Fibroblast of lung (primary cell): ENCODE measurements around the gene GSG1L. TPM values are rescaled to one million over a fixed set of nuclear protein-coding genes. Genes with fewer than 3 reads are reported as not detected.

Source experiments
- DNase-seq, 2 donors: peaks; one replicate each; pipeline versions ENCODE4 v3.0.0 to v3.0.0-alpha.2; 2010; ENCODE audit warnings: low read depth in 2 of 2
- H2AFZ ChIP-seq: 2 replicates; pipeline ENCODE4 v1.5.1; 2012; ENCODE audit warnings: low read length, control low read depth, inconsistent platforms
- H3K27ac ChIP-seq: 2 replicates; pipeline ENCODE4 v1.5.1; 2011; ENCODE audit warnings: low read length, control low read depth; ENCODE audit not compliant: insufficient read depth
- H3K27me3 ChIP-seq: 2 replicates; pipeline ENCODE4 v1.5.1; 2011; ENCODE audit warnings: mild to moderate bottlenecking, low read length; ENCODE audit not compliant: control insufficient read depth, insufficient read depth
- H3K36me3 ChIP-seq: 2 replicates; pipeline ENCODE4 v1.5.1; 2011; ENCODE audit warnings: low read length; ENCODE audit not compliant: control insufficient read depth, insufficient read depth
- H3K4me1 ChIP-seq: 2 replicates; pipeline ENCODE4 v1.5.1; 2011; ENCODE audit warnings: low read length; ENCODE audit not compliant: control insufficient read depth, insufficient read depth; ENCODE audit errors: extremely low read depth
- H3K4me2 ChIP-seq: 2 replicates; pipeline ENCODE4 v1.5.1; 2011; ENCODE audit warnings: low read length, control low read depth; ENCODE audit not compliant: insufficient read depth; ENCODE audit errors: extremely low read depth
- H3K4me3 ChIP-seq, 4 experiments: fragments of 200-600 bp in 1 of 4; sonication (generic) in 1 of 4; replicated peaks in 1 of 4; 2 replicates each; pipeline ENCODE4 v1.5.1; 2011 to 2016; ENCODE audit warnings: low read length in 4 of 4, low read depth in 3 of 4, mild to moderate bottlenecking in 3 of 4, control low read depth in 2 of 4, inconsistent platforms in 1 of 4, mixed read lengths in 1 of 4; ENCODE audit not compliant: insufficient read depth in 1 of 4; ENCODE audit errors: control extremely low read depth in 1 of 4
- H3K79me2 ChIP-seq: 2 replicates; pipeline ENCODE4 v1.5.1; 2012; ENCODE audit warnings: mild to moderate bottlenecking, low read length, inconsistent platforms; ENCODE audit not compliant: control insufficient read depth, insufficient read depth
- H3K9ac ChIP-seq: 2 replicates; pipeline ENCODE4 v1.5.1; 2011; ENCODE audit warnings: mild to moderate bottlenecking, low read length, control low read depth; ENCODE audit not compliant: insufficient read depth
- H3K9me3 ChIP-seq: 2 replicates; pipeline ENCODE4 v1.5.1; 2012; ENCODE audit warnings: low read depth, low read length; ENCODE audit not compliant: control insufficient read depth, insufficient read depth
- H4K20me1 ChIP-seq: 2 replicates; pipeline ENCODE4 v1.5.1; 2011; ENCODE audit warnings: low read length; ENCODE audit not compliant: control insufficient read depth, insufficient read depth; ENCODE audit errors: extremely low read depth
- EZH2 ChIP-seq: IDR thresholded peaks from 2 replicates; pipeline ENCODE4 v1.5.1; 2012; ENCODE audit warnings: low read length, control low read depth, mild to moderate bottlenecking; ENCODE audit errors: missing control alignments
- polyA plus RNA-seq, 2 donors: library from polyadenylated mRNA; depleted of rRNA in 1 of 2; stranded (reverse) in 1 of 2; unstranded in 1 of 2; fragments of >200 nt; gene quantifications; 2 replicates each; pipeline ENCODE4 v1.2.1, GENCODE V29; 2011 to 2012; ENCODE audit warnings: missing spikeins in 1 of 2
- total RNA-seq: library from RNA; depleted of rRNA; stranded (reverse); fragments of >200 nt; gene quantifications from 2 replicates; pipeline ENCODE4 v1.2.1, GENCODE V29; 2014
- TF ChIP-seq, protein P1 (sequence below), 2 donors: IDR thresholded peaks in 1 of 2; conservative IDR thresholded peaks in 1 of 2; 1 replicate in 1 of 2; 2 replicates in 1 of 2; pipeline ENCODE4 v1.5.1; 2011 to 2012; ENCODE audit warnings: low read length in 2 of 2, control low read depth in 1 of 2, inconsistent platforms in 1 of 2, low read depth in 1 of 2, mild to moderate bottlenecking in 1 of 2

The GSG1L gene
- total and polyA plus RNA-seq, 2 donors (not counting 1 experiment from before 2014, with no cell fraction given) = not detected

DNA sequence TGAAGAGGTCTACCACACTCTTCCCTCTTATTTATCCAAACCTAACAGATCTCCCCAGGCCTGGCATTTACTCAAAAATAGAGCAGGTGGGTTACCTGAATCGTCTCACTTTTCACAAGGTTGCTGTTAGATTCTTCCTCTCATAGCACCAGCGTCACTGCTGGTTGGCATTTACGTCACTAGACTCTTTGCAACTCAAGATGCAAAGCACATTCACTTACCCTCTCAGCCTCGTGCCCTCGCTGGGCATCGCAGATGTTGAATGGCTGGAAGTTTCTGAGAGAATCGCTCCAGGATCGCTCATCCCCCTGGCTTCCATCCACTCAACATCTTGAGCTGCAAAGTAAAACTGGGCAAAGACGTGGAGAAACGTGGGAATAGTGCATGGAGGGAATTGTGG is 21.9 kb downstream of the GSG1L start:
- Histone ChIP-seq H4K20me1 (no peaks in the 10 kb centered on the region), H3K9me3 (no peaks in the 10 kb centered on the region), H3K36me3 (no peaks in the 10 kb centered on the region), H3K27ac (no peak overlapping the region), H3K27me3 (no peaks in the 10 kb centered on the region), H3K4me3 (no peak overlapping the region), H3K9ac (no peak overlapping the region), H3K4me1 (no peaks in the 10 kb centered on the region), H2AFZ (no peak overlapping the region), H3K79me2 (no peaks in the 10 kb centered on the region), H3K4me2 (no peak overlapping the region)
- TF ChIP-seq EZH2 = no peak
- DNase-seq = peak in 1 of 2 donors; percentile 24

DNA sequence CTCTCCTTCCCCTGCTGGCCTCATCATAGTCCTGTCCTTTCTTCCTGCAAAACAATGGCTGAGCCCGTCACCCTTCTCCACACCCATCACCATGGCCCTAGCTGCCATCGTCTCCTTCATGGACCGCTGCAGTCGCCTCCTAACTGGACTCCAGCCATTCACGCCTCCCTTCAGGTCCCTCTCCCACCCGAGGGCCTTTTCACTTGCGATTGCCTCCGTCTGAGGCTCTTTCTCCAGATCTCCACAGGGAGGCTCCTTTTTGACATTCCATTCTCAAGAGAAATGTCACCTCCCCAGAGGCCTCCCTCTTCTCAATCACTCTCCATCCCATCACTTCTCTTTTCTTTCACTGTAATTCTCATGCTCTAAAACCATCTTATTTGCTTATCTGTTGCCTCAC is 23.5 kb downstream of the GSG1L start:
- Histone ChIP-seq H3K9ac (no peak overlapping the region), H4K20me1 (no peaks in the 10 kb centered on the region), H3K27me3 (no peaks in the 10 kb centered on the region), H3K79me2 (no peaks in the 10 kb centered on the region), H2AFZ (no peak overlapping the region), H3K4me3 (no peak overlapping the region), H3K4me1 (no peaks in the 10 kb centered on the region), H3K27ac (no peak overlapping the region), H3K36me3 (no peaks in the 10 kb centered on the region), H3K4me2 (no peak overlapping the region), H3K9me3 (no peaks in the 10 kb centered on the region)
- no peak for DNase-seq
- no peak for TF ChIP-seq EZH2
- TF ChIP-seq, protein P1, sequence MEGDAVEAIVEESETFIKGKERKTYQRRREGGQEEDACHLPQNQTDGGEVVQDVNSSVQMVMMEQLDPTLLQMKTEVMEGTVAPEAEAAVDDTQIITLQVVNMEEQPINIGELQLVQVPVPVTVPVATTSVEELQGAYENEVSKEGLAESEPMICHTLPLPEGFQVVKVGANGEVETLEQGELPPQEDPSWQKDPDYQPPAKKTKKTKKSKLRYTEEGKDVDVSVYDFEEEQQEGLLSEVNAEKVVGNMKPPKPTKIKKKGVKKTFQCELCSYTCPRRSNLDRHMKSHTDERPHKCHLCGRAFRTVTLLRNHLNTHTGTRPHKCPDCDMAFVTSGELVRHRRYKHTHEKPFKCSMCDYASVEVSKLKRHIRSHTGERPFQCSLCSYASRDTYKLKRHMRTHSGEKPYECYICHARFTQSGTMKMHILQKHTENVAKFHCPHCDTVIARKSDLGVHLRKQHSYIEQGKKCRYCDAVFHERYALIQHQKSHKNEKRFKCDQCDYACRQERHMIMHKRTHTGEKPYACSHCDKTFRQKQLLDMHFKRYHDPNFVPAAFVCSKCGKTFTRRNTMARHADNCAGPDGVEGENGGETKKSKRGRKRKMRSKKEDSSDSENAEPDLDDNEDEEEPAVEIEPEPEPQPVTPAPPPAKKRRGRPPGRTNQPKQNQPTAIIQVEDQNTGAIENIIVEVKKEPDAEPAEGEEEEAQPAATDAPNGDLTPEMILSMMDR (conservative IDR thresholded peaks at IDR 0.05 in 1 of 2, IDR thresholded peaks at IDR 0.05 in 1 of 2; ENCODE audit: low read depth in 1 of 2, low read length in 2 of 2) = no peak

DNA sequence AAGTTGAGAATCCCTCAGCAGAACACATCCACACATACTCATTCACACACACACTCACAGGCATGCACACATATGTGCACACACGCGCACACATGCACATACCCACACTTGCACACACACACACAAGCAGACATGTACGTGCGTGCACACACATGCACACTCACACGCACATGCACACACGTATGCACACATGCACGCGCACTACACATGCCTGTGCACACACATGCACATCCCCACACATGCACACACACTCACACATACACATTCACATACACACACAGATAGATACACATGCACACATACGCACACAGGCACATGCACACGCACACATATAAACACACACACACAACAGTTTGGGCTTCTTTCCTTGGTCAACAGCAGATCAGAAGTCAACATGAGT is 24.0 kb downstream of the GSG1L start:
- H3K36me3 ChIP-seq = no peaks in the 10 kb centered on the region
- H3K4me3 ChIP-seq = no peak overlapping the region
- H3K9me3 ChIP-seq = no peaks in the 10 kb centered on the region
- no peak overlapping the region for H3K4me2 ChIP-seq
- H2AFZ ChIP-seq = no peak overlapping the region
- no peak overlapping the region for H3K9ac ChIP-seq
- H4K20me1 ChIP-seq = no peaks in the 10 kb centered on the region
- no peaks in the 10 kb centered on the region for H3K4me1 ChIP-seq
- TF ChIP-seq EZH2 = no peak
- TF ChIP-seq, protein P1 (conservative IDR thresholded peaks at IDR 0.05 in 1 of 2, IDR thresholded peaks at IDR 0.05 in 1 of 2; ENCODE audit: low read depth in 1 of 2, low read length in 2 of 2) = no peak
- H3K79me2 ChIP-seq = no peaks in the 10 kb centered on the region
- DNase-seq = no peak
- H3K27me3 ChIP-seq = no peaks in the 10 kb centered on the region
- H3K27ac ChIP-seq = no peak overlapping the region
